Urothelium cell line (cell line): ENCODE data around the gene JPT2.
"Not testable (repeated sequence)": the region's sequence is repeated elsewhere in the genome, so short reads cannot be mapped to it uniquely, and the experiment has no call there.

Experiments used
- DNase-seq: peaks from one replicate; pipeline ENCODE4 v3.0.0; 2011; ENCODE audit warnings: low spot score, mixed read lengths
- FAIRE-seq: peaks from 2 replicates; lab custom pipeline; 2011; peaks lifted over from hg19 to GRCh38; lab: Jason Lieb, UNC

JPT2 gene

DNA sequence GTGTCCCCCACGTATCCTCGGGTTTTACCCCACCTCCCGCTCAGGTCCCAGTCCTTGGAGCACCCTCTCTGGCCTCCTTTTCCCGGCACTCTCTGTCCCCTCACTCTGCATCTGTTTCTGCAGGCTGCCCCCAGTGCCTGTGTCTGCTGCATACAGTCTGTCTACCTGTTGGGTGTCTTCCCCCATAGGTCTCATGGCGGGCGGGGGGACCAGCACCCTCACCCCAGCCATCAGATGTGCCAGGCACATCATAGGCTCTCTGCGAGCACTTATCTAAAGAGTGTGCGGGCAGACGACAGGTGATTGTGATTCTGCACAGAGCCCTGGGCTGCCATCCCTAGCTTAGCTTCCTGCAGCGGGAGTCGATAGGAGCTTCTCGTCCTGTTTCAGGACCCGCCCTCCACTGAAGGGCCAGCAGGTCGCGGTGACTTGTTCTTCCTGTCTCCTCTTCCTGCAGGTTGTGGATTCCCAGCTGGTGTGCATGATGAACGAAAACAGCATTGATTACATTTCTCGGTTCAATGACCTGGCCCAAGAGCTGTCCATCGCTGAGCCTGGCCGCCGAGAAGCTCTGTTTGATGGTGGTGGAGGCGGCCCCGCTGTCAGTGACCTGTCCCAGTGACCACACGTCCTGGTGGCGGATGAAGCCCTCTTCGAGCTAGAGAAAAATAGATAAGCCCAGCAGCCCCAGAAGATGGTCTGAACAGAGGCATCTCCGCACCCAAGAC lies 4.5 kb upstream of the JPT2 start:
- no peak for FAIRE-seq
- no peak for DNase-seq

DNA sequence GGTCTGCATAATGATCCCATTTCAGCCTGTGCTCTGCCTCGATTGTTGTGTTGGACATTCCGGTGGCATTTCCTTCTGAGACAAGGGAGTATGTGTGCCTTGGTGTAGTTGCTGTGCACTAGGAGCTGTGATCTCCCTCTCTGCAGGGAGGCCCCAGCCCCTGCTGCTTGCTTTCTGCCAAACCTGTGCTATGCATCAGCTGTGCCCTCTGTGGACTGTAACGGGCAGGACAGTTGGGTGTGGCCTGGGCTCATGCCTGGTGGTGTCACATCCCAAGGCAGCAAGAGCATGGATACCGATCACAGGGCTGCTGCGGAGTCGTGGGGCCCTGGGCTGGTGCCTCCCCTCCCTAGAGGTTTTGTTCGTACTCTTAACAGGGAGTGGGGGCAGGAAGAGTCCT lies 3.8 kb upstream of the JPT2 start:
- FAIRE-seq (no peak), DNase-seq (peak; percentile 29)

DNA sequence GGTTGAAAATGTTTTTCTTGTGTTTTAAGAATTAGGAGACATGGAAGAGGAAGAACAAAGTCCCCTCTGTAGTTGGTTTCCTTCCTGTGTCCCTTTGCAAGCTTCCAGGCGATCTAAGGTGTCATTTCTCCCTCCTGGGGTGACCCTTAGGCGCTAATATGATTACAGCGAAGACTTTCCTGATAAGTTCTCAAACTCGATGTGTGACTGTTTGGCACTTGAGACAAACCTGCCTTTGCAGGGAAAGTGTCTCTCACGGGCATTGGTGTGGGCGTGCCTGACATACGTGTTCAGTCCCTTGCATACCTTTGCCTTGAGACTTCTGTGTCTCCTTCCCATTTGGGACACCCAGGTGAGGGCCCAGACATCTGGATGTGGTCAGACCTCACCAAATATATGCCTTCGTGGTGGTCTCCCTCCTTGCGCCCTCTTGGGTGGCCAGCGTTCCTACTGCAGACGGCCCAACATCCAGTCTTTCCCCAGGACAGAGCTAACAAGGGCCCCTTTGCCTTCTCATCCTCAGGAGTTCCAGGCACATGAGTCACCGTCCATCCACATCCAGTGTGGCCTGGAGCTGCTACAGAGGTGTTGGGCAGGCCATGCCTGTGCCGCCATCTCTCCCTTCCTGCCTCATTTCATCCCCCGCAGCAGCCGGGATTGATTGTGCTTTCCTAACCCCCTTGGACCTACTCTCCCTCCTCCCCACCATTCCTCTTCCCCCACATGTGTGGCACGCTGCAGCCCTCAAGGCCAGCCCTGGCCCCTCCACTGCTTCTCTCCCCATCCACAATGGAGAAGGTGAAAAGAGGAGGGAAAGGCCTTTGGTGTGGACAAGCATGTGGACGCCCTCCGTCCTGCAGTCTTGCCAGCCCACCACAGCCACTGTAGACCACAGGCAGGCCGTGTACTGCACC lies 3.1 kb upstream of the JPT2 start:
- DNase-seq (peak; percentile 88), FAIRE-seq (peak; percentile 81)

DNA sequence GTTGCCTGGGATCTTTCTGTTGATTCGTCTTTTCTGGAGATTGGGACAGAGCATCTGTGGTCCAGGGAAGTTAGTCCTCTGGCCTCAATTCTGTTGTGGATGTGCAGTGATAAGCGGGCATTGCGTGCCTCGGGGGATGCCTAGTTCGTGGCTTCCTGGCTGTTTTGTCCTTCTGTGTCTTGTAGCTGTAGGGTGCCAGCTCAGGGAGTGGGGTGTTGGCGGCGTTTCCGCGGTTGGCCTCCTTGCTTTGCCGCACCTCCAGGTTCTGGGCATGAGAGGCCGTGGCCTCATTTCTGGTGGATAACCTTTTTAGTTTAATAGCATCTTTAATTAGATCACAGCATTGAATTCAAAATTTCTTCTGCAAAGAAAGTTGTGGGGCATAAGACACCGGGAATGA lies 1.4 kb upstream of the JPT2 start:
- FAIRE-seq: no peak
- DNase-seq: no peak

DNA sequence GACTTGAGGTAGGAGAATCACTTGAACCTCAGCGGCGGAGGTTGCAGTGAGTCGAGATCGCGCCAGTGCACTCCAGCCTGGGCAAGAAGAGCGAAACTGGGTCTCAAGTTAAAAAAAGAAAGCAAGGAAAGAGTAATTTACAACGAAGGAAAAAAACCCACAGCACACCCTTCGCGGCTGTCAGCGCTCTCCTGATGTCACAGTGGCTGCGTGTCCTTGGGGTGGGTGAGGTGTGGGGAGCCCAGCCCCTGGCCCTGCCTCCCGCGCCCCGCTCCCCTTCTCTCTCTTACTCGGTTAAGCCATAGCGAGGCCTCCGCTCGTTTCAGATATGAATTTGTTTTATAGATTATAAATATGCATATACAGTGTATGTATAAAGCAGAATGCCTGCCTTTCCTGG lies 740 bp upstream of the JPT2 start:
- no peak for FAIRE-seq
- no peak for DNase-seq

DNA sequence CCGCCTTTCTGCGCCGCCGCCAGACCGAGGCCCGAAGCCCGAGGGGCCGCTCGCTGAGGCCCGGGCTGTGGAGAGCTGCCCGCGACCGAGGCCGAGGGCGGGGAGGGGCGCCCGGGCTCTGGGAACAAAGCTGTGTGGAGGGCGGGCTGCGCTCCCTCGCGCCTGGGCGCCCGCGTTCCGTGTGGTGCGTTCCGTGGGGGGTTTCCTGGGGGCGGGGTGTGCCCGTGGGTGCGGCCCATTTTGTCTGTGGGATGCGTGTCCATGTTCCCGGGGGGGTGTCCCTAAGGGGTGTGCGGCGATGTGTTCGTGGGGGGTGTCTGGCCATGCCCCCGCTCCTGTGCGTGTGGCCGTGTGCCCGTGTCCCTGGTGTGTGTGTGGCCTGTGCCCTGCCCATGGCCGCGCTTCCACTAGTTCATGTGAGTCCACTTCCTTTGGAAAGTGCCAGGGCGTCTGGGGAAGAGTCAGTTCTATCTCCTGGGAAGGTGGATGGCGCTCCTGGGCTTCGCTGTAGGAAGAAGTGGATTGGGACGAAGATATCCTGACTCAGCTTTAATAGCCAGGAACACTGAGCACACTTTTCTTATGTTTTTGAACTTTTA lies 520 bp downstream of the JPT2 start:
- peak; percentile 42 for DNase-seq

DNA sequence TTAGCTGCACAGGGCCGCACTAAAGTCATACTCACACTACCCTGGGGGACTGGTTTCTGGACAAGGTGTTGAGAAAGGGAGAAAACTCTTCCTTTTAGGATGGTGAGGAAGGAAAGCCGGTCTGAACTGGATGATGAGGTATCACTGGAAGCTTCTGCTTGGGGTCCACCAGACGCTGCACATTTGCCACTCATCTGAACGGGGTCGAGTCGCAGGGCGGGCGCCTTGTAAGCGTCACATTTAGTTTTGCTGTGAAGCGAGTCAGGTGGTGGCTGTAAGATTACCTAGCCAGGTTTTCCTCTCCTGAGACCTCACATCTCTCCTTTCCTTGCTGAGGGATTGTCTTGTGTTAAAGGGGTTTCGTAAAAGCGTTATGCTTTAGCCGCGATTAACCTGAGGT lies 2.3 kb downstream of the JPT2 start:
- DNase-seq (no peak), FAIRE-seq (no peak)

More for the DNA sequence above, 520 bp downstream of the JPT2 start:
- FAIRE-seq: peak; percentile 30

DNA sequence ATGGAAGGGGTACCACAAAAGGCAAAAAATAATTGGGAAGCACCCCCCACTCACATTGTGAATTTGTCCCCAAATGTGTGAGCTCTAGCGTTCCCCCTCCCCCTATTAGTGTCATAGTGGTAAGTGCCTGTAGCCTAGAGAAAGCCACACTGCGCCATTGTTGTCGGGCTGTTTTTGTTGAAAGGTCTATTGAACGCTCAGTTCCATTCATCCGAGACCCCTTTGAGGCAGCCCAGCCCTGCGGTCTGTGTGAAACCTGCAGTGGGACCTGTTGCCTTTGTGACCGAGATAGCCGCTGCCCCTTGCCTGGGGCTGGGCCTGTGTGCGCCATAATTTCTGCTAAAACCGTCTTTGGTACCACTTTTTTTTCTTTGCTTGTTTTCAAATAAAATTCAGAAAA lies 3.0 kb downstream of the JPT2 start:
- FAIRE-seq: no peak
- no peak for DNase-seq

DNA sequence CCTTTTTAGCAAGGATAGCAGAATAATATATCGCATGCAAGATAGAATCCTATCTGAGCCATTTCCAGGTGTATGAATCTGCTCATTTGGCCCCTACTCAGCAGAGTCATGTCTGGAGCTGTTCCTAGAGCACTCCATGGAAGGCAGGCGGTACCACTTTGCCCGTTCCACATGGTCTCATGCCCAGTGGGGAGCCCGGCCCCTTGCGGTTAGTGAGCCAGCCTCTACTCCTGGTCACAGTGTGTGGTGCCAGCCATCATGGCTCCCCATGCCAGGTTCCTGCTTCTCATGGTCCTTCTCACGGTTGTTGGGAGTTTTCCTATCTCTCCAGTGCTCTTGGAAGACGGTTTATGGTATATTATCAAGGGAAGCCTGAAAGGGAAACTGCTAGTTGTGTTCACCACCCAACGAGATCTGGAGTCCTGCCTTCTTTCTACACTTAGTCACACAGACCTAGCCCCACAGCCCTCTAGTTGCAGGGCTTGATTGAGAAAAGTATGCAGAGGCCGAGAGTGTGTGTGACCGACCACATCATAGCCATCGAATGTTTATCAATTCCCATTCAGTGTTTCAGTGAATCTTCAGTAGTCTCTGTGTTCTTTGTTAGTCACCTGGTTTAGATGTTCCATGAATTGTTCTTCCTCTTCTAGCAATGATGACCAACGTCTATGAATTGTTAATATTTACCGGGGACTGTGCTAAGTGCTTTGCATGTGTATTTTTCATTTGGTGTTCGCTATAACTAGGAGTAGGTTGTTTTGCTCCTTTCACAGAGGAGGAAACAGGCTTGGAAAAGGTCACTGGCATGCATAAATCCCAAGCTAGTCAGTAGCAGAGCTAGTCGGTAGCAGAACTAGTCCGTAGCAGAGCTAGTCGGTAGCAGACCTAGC lies 9.6 kb downstream of the JPT2 start:
- DNase-seq (no peak), FAIRE-seq (no peak)

DNA sequence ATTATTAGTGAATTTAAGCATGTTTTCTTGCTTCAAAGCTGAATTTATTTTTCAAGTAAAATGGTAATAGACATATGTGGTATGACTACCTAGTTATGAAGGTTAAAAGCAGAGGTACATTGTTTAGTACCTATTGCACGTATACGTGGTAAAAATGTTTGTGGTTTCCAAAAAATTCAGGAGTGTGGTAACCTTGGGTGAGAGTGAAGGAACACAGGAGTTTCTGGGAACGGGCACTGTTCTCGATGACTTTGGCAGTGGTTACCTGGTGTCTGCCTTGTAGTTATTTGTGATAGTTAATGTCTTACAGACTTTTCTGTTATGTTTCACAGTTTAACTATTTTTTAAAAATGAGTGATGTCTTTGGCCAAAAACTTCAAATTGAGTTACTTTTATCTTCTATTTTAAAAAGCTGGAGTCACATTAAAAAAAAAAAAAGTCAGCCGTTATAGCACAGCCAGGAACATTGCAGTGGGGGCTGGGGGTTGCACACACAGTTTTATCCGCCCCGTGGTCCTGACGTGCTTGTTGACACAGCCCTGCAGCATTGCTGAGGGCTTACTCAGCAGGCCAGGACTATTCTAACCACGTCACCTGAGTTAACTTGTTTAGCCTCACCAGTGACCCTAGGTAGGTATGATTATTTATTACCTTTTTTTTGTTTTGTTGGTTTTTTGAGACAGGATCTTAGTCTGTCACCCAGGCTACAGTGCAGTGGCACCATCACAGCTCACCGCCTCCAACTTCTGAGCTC lies 10.9 kb downstream of the JPT2 start:
- peak; percentile 94 for FAIRE-seq
- peak; percentile 92 for DNase-seq

DNA sequence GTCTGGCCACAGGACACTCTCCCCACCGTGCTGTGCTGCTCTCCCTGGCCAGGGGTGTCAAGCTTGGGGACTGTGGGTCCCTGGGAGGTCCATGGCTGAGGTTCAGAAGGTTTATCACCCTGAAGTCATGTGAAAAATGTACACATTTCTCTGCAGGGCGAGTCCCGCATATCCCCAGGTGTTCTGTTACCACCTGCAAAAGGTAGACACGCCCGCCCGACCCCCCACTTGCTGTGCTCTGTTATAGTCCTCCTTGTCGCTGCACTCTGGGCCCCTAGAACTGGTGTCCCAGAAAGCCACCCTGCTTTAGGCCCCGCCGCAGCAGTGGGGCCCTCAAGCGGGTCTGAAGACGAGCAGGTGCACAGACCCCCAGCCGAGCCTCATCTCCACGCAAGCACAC lies 11.8 kb downstream of the JPT2 start:
- FAIRE-seq (no peak), DNase-seq (no peak)

DNA sequence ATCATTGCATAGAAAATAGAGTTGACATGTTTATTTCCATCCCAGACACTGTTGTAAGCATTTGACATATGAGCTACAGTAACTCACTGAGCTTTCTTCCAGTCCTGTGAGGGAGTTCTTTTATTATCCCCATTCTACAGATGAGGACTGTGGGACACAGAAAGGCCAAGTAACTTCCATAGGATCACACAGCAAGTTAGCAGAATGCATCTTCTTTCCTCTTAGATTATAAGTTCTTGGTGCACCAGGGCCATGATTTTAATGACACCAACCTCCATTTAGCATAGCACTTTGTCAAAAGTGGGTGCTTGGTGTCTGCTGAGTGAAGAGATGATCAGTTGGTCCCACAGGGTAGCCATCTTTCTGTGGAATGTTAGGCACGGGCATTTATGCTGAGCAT lies 12.7 kb downstream of the JPT2 start:
- FAIRE-seq: no peak

DNA sequence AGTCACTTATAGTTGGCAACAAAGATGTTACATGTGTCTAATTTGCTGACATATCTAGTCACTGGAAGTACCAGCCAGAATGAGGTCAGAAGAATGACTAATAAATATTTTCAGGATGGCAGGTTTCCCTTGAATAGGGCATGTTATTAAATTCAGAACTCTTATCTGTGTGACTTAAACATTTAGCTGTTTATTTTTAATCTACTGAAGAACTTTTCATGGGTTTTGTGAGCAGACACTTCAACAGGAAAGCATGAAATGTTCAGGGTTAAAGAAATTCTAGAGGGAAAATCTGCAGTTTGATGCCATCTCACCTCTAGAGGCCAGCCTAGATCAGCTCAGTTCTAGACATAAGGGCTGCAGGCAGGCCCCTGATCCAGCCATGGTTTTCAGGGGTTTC lies 13.2 kb downstream of the JPT2 start:
- DNase-seq (peak; percentile 32), FAIRE-seq (no peak)

More for the DNA sequence above, 12.7 kb downstream of the JPT2 start:
- no peak for DNase-seq

DNA sequence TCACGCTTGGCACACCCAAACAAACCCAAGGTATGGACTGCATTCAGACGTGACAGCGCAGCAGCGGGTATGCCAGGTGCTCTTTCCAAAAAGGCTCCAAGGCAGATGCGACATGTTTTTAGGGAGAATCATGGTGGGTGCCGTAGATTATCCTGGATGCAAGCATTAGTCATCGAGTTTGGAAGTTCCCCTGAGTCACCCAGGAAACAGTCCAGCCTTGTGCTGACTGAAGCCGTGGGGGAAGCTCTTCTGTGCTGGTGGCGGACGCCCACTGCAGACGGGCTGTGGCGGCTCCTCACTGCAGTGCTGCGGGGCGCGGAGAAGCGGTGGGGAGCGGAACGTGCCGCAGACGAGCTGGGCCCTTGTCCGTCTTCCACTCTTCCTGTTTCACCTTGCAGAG lies 13.9 kb downstream of the JPT2 start:
- FAIRE-seq (peak; percentile 74), DNase-seq (peak; percentile 85)

DNA sequence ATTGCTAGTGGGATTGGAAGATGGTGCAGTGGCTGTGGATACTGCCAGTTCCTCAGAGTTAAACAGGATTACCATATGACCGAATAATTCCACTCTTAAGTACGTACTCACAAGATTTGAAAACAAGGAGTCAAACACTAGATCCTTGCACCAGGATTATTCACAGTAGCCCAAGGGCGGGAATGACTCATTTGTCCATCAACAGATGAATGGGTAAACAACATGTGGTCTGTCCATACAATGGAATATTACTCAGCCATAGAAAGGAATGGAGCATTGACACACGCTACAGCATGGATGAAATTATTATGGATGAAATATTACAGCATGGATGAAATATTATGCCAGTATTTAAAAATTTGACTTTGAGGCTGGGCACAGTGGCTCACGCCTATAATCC lies 18.8 kb downstream of the JPT2 start:
- FAIRE-seq (peak; percentile 61), DNase-seq (no peak)

DNA sequence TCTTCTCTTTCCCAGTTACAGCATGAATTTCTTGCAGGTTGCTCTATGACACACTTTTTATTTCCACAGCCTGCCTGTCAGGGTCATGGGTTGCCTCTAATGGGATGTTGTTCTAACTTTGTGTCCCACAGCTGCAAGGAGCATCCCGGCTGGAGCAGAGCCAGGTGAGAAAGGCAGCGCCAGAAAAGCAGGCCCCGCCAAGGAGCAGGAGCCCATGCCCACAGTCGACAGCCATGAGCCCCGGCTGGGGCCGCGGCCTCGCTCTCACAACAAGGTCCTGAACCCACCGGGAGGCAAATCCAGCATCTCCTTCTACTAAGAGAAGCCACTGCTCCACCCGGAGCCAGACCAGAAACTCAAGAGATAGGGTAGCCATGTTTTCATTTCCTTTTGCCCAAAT lies 20.6 kb downstream of the JPT2 start:
- FAIRE-seq: no peak

DNA sequence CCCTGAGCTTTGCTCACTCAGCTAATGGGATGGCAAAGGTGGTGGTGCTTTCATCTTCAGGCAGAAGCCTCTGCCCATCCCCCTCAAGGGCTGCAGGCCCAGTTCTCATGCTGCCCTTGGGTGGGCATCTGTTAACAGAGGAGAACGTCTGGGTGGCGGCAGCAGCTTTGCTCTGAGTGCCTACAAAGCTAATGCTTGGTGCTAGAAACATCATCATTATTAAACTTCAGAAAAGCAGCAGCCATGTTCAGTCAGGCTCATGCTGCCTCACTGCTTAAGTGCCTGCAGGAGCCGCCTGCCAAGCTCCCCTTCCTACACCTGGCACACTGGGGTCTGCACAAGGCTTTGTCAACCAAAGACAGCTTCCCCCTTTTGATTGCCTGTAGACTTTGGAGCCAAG lies 22.2 kb downstream of the JPT2 start:
- no peak for DNase-seq

More for the DNA sequence above, 20.6 kb downstream of the JPT2 start:
- DNase-seq: no peak

DNA sequence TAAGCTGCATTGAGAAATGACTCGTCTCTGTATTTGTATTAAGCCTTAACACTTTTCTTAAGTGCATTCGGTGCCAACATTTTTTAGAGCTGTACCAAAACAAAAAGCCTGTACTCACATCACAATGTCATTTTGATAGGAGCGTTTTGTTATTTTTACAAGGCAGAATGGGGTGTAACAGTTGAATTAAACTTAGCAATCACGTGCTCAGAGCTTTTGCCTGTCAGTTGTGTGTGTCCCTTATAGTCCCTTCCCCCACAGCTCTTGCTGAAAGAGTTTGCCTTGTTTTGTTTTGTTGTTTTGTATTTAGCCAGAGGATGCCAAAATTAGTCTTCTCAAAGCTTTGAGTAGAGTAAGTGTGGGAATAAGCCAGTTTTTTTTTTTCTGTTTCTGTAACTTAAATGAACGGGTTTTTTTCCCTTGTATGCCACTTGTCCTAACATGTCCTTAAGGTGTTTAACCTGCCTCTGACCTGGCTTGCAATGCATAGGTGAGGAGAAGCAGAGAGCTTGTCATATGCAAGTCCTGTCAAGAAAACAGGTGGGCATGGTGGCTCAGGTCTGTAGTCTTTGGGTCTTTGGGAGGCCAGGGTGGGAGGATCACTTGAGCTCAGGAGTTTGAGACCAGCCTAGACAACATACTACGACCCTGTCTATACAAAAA lies 23.3 kb downstream of the JPT2 start:
- DNase-seq: no peak
- FAIRE-seq: no peak

More for the DNA sequence above, 22.2 kb downstream of the JPT2 start:
- no peak for FAIRE-seq

DNA sequence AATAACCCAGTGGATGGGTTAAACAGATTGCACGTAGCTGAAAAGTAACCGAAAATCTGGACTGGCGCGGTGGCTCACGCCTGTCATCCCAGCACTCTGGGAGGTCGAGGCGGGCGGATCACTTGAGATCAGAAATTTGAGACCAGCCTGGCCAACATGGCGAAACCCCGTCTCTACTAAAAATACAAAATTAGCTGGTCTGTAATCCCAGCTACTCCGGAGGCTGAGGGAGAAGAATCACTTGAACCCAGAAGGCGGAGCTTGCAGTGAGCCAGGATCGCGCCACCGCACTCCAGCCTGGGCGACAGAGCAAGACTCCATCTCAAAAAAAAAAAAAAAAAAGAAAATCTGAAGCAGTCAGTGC lies 27.2 kb downstream of the JPT2 start:
- DNase-seq, FAIRE-seq: not testable (repeated sequence)
